ENCODE measurements around the gene CDKAL1. TPM values are rescaled to one million over a fixed set of nuclear protein-coding genes. Genes with fewer than 3 reads are reported as not detected.

The CDKAL1 gene
- total and polyA plus RNA-seq, 3 experiments from 2014 or later, result 26.7 to 30.2 (median 29.6) TPM

DNA sequence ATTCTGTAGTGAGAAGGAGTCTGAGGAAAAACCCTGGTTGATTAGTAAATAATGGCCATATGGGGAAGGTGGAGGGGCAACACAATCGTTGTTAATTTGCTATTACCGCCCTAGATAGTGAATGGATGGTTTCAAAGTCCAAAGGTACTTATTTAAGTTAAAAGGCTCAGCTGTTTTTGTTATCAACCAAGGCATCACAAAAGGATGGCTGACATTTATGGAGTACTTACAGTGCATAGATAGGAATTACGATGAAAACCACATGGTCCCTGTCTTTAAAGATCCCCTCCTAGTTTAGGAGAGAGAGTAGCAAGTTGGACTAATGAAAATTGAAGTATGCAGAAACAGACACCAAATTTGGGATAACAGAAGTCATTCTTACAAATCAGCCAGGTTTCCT, 319.6 kb downstream of the CDKAL1 start:
- no peak overlapping the region for H3K4me3 Mint-ChIP-seq
- Histone ChIP-seq H3K36me3 (ENCODE audit: insufficient read depth, low read length) (no peaks in the 10 kb centered on the region), H3K4me3 (ENCODE audit: low read length) (no peak overlapping the region), H3K9me3 (ENCODE audit: low read length) (no peaks in the 10 kb centered on the region), H3K27ac (ENCODE audit: low read depth, low read length) (no peak overlapping the region), H3K27me3 (ENCODE audit: insufficient read depth, low read length, poor library complexity, severe bottlenecking) (no peaks in the 10 kb centered on the region), H3K4me1 (ENCODE audit: insufficient read depth, low read length) (no peaks in the 10 kb centered on the region)
- no peaks in the 10 kb centered on the region for H3K27me3 Mint-ChIP-seq
- no peaks in the 10 kb centered on the region for H3K9me3 Mint-ChIP-seq
- ChIA-PET CTCF (no interaction called here), POLR2A (no interaction called here)
- no peaks in the 10 kb centered on the region for H3K4me1 Mint-ChIP-seq
- peaks cover 5 to 11% (median 10%) of the 10 kb centered on the region in 3 donors for H3K36me3 Mint-ChIP-seq
- no peak overlapping the region for H3K27ac Mint-ChIP-seq
- DNase-seq, result no peak

- no peaks in the 10 kb centered on the region for H3K9me3 Mint-ChIP-seq
- H3K27ac ChIP-seq (ENCODE audit: low read depth, low read length), result no peak overlapping the region
- no peak overlapping the region for H3K4me3 ChIP-seq (ENCODE audit: low read length)
- H3K36me3 Mint-ChIP-seq, result peaks cover 4 to 11% (median 4%) of the 10 kb centered on the region in 3 donors
- H3K36me3 ChIP-seq (ENCODE audit: insufficient read depth, low read length), result no peaks in the 10 kb centered on the region
- DNase-seq, result no peak
- ChIA-PET POLR2A (no interaction called here), CTCF (no interaction called here)
- H3K9me3 ChIP-seq (ENCODE audit: low read length), result no peaks in the 10 kb centered on the region
- no peak overlapping the region for H3K27ac Mint-ChIP-seq
- H3K4me3 Mint-ChIP-seq, result no peak overlapping the region
- no peaks in the 10 kb centered on the region for H3K27me3 ChIP-seq (ENCODE audit: insufficient read depth, low read length, poor library complexity, severe bottlenecking)
- H3K27me3 Mint-ChIP-seq, result no peaks in the 10 kb centered on the region
- no peaks in the 10 kb centered on the region for H3K4me1 Mint-ChIP-seq
- no peaks in the 10 kb centered on the region for H3K4me1 ChIP-seq (ENCODE audit: insufficient read depth, low read length)
Observed at GRCh38 chr6:20856681-20857288, 322.5 kb downstream of the CDKAL1 start.

- Histone ChIP-seq H3K27ac (ENCODE audit: low read depth, low read length) (no peak overlapping the region), H3K4me1 (ENCODE audit: insufficient read depth, low read length) (no peaks in the 10 kb centered on the region), H3K27me3 (ENCODE audit: insufficient read depth, low read length, poor library complexity, severe bottlenecking) (no peaks in the 10 kb centered on the region), H3K4me3 (ENCODE audit: low read length) (no peak overlapping the region), H3K36me3 (ENCODE audit: insufficient read depth, low read length) (no peaks in the 10 kb centered on the region), H3K9me3 (ENCODE audit: low read length) (no peaks in the 10 kb centered on the region)
- ChIA-PET CTCF (no interaction called here), POLR2A (no interaction called here)
- Mint-ChIP-seq H3K27ac (no peak overlapping the region), H3K27me3 (no peaks in the 10 kb centered on the region), H3K4me1 (no peaks in the 10 kb centered on the region), H3K36me3 (peaks cover 4 to 13% (median 4%) of the 10 kb centered on the region in 3 donors), H3K4me3 (no peak overlapping the region), H3K9me3 (no peaks in the 10 kb centered on the region)
- DNase-seq, result no peak
Observed at GRCh38 chr6:20861481-20861880, 327.2 kb downstream of the CDKAL1 start.

- DNase-seq, result no peak
- no peaks in the 10 kb centered on the region for H3K27me3 Mint-ChIP-seq
- no peak overlapping the region for H3K4me3 ChIP-seq (ENCODE audit: low read length)
- no peaks in the 10 kb centered on the region for H3K9me3 Mint-ChIP-seq
- no peaks in the 10 kb centered on the region for H3K9me3 ChIP-seq (ENCODE audit: low read length)
- ChIA-PET CTCF (no interaction called here), POLR2A (no interaction called here)
- H3K27ac Mint-ChIP-seq, result no peak overlapping the region
- H3K27me3 ChIP-seq (ENCODE audit: insufficient read depth, low read length, poor library complexity, severe bottlenecking), result no peaks in the 10 kb centered on the region
- peaks cover 0 to 13% (median 2%) of the 10 kb centered on the region in 3 donors for H3K36me3 Mint-ChIP-seq
- no peak overlapping the region for H3K27ac ChIP-seq (ENCODE audit: low read depth, low read length)
- H3K36me3 ChIP-seq (ENCODE audit: insufficient read depth, low read length), result no peaks in the 10 kb centered on the region
- H3K4me1 ChIP-seq (ENCODE audit: insufficient read depth, low read length), result no peaks in the 10 kb centered on the region
- no peak overlapping the region for H3K4me3 Mint-ChIP-seq
- H3K4me1 Mint-ChIP-seq, result no peaks in the 10 kb centered on the region
Observed at GRCh38 chr6:20866036-20866435, 331.8 kb downstream of the CDKAL1 start.

DNA sequence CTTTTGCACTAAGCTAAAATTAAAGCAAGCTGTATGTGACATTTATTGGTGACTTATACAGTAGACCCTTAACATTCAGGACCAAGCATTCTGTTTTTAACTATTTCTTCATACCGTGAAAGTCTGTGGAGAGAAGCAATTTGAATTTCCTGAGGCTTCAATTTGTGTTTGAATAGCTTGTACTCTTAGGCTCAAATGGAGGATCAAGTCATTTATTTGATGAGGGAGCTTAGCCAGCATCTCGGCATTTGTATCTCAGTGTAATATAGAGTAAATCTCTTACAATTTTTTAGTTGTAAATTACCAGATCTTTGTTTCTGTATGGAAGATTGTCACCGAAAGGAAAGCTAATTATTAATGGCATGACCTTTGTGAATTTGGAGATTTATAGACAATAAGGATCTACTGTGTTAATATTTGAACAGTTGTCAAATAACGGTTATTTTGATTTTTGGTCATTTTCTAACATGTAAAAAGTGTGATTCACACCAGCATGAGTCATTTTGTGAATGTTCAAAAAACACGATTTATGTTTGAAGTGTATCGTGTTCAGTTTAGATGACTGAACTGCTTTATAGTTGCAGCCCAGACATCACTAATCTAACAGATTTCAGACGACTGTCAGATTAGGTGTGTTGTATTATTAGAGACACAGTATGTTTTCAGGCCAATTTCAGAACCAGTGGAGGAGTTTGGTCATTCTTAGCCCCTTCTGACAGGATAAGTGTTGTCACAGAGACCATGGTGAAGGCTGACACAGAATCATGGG, 332.9 kb downstream of the CDKAL1 start:
- H3K9me3 ChIP-seq (ENCODE audit: low read length), result no peaks in the 10 kb centered on the region
- peaks cover 0 to 17% (median 5%) of the 10 kb centered on the region in 3 donors for H3K36me3 Mint-ChIP-seq
- H3K9me3 Mint-ChIP-seq, result no peaks in the 10 kb centered on the region
- no peaks in the 10 kb centered on the region for H3K36me3 ChIP-seq (ENCODE audit: insufficient read depth, low read length)
- H3K4me1 Mint-ChIP-seq, result no peaks in the 10 kb centered on the region
- CTCF ChIA-PET, result no interaction called here
- H3K27ac Mint-ChIP-seq, result peak overlapping the region in 1 of 8 donors; percentile 35
- H3K27me3 ChIP-seq (ENCODE audit: insufficient read depth, low read length, poor library complexity, severe bottlenecking), result no peaks in the 10 kb centered on the region
- H3K27ac ChIP-seq (ENCODE audit: low read depth, low read length), result no peak overlapping the region
- no peak for DNase-seq
- POLR2A ChIA-PET, result no interaction called here
- no peaks in the 10 kb centered on the region for H3K27me3 Mint-ChIP-seq
- H3K4me3 Mint-ChIP-seq, result no peak overlapping the region
- H3K4me1 ChIP-seq (ENCODE audit: insufficient read depth, low read length), result no peaks in the 10 kb centered on the region
- H3K4me3 ChIP-seq (ENCODE audit: low read length), result no peak overlapping the region

DNA sequence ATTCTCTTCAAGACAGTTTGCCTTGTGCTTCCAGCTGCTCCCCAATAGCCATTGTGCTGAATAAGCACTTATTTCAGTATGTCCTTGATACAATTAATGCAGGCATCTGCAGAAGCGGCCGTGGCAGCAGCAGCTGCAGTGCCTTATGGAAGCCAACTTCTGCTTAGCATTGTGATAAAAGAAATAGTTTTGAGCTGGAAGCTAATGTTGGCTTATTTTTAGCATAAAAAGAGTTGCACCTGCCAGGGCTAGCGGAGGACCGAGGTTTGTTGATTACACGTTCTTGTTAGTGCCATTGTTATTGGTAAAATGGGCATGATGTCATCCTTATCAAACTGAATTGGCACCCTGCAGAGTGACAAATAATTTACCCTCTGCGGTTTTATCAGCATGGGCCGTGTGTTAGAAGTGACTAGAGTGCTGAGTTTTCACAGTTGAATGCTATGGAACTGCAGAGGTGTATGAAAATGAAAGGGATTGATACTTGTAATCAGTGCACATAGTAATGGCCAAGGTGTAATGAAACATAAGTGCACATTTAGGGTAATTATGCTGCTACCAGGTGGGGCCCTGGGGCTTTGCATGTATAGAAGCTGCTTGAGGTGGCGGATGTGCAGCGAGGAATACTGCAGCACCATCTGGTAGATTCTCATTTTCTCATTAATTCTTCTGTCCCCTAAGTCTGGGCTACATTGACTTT, 334.3 kb downstream of the CDKAL1 start:
- ChIA-PET CTCF (interaction anchor here (0.6 kb wide), 1 partner anchor 139 kb away, joined by 3 read pairs; no protein-coding TSS in a partner anchor), POLR2A (no interaction called here)
- no peaks in the 10 kb centered on the region for H3K9me3 Mint-ChIP-seq
- no peaks in the 10 kb centered on the region for H3K27me3 Mint-ChIP-seq
- no peaks in the 10 kb centered on the region for H3K4me1 Mint-ChIP-seq
- H3K27ac ChIP-seq (ENCODE audit: low read depth, low read length), result no peak overlapping the region
- no peaks in the 10 kb centered on the region for H3K36me3 ChIP-seq (ENCODE audit: insufficient read depth, low read length)
- H3K27me3 ChIP-seq (ENCODE audit: insufficient read depth, low read length, poor library complexity, severe bottlenecking), result no peaks in the 10 kb centered on the region
- H3K36me3 Mint-ChIP-seq, result peaks cover 0 to 22% (median 2%) of the 10 kb centered on the region in 3 donors
- H3K4me3 Mint-ChIP-seq, result no peak overlapping the region
- DNase-seq, result no peak
- no peaks in the 10 kb centered on the region for H3K9me3 ChIP-seq (ENCODE audit: low read length)
- no peak overlapping the region for H3K4me3 ChIP-seq (ENCODE audit: low read length)
- H3K27ac Mint-ChIP-seq, result no peak overlapping the region
- no peaks in the 10 kb centered on the region for H3K4me1 ChIP-seq (ENCODE audit: insufficient read depth, low read length)

DNA sequence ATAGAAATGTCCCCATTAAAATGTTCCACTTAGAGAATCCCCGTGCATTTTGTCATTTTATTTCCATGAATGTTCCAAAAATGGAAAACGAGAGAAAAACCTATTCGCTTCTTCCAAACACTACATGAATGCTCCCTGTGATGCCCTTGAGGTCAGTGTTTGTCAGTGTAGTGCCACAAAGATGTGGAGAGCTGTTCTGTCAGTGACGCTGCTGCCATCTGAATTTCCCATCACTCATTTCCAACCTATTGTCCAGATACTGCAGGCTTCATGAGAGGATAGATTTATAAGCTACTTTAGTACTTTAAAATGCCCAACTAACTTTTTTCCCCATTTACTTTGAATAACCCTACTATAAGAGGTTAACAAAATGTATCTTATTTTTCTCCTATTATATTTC, 335.8 kb downstream of the CDKAL1 start:
- no peaks in the 10 kb centered on the region for H3K4me1 ChIP-seq (ENCODE audit: insufficient read depth, low read length)
- ChIA-PET POLR2A (no interaction called here), CTCF (no interaction called here)
- Mint-ChIP-seq H3K9me3 (peaks cover 0 to 1% (median 0%) of the 10 kb centered on the region in 5 donors), H3K36me3 (peaks cover 1 to 30% (median 6%) of the 10 kb centered on the region in 3 donors), H3K27ac (no peak overlapping the region), H3K4me3 (no peak overlapping the region), H3K4me1 (no peaks in the 10 kb centered on the region), H3K27me3 (no peaks in the 10 kb centered on the region)
- no peaks in the 10 kb centered on the region for H3K27me3 ChIP-seq (ENCODE audit: insufficient read depth, low read length, poor library complexity, severe bottlenecking)
- DNase-seq, result no peak
- no peak overlapping the region for H3K27ac ChIP-seq (ENCODE audit: low read depth, low read length)
- no peak overlapping the region for H3K4me3 ChIP-seq (ENCODE audit: low read length)
- no peaks in the 10 kb centered on the region for H3K9me3 ChIP-seq (ENCODE audit: low read length)
- no peaks in the 10 kb centered on the region for H3K36me3 ChIP-seq (ENCODE audit: insufficient read depth, low read length)

DNA sequence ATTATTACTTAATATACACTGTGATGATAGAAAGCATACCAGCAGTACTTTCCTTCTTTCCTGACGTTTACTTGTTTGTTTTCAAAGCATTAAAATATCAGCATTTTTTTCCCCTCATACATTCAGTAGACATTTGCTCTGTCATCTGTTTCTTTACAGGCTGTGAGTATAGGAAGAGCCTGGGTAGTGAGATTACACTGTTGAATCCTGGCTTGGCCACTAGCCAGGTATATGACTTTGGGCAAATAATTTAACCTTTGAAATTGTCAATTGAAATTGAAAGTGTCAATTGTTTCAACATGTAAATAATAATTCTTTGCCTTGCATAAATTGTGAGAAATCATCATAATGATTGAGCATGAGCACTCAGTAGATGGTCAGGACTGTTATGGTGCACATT, 336.2 kb downstream of the CDKAL1 start:
- Histone ChIP-seq H3K36me3 (ENCODE audit: insufficient read depth, low read length) (no peaks in the 10 kb centered on the region), H3K27me3 (ENCODE audit: insufficient read depth, low read length, poor library complexity, severe bottlenecking) (no peaks in the 10 kb centered on the region), H3K9me3 (ENCODE audit: low read length) (no peaks in the 10 kb centered on the region), H3K4me1 (ENCODE audit: insufficient read depth, low read length) (no peaks in the 10 kb centered on the region), H3K4me3 (ENCODE audit: low read length) (no peak overlapping the region), H3K27ac (ENCODE audit: low read depth, low read length) (no peak overlapping the region)
- Mint-ChIP-seq H3K9me3 (peaks cover 0 to 1% (median 0%) of the 10 kb centered on the region in 5 donors), H3K27ac (no peak overlapping the region), H3K36me3 (peaks cover 1 to 33% (median 6%) of the 10 kb centered on the region in 3 donors), H3K4me3 (no peak overlapping the region), H3K4me1 (no peaks in the 10 kb centered on the region), H3K27me3 (no peaks in the 10 kb centered on the region)
- DNase-seq, result no peak
- ChIA-PET CTCF (no interaction called here), POLR2A (no interaction called here)

Data from CD8-positive, alpha-beta memory T cell (primary cell).